Prostate gland (tissue), 2 donors: ENCODE results near the gene BARX1.

Experiments
- POLR2A ChIP-seq: fragments of 450-650 bp; IDR thresholded peaks from one replicate; pipeline ENCODE4 v1.6.1; 2016; ENCODE audit warnings: antibody characterized with exemption, mild to moderate bottlenecking
- POLR2AphosphoS5 ChIP-seq: sonication (generic); formaldehyde crosslinking; IDR thresholded peaks from one replicate; pipeline ENCODE4 v1.6.1; 2017; ENCODE audit warnings: antibody characterized with exemption
- TF ChIP-seq, protein P1 (sequence below), 4 experiments: fragments of 200-600 bp in 2 of 4; fragments of 450-650 bp in 2 of 4; sonication (generic) in 2 of 4; IDR thresholded peaks; 1 replicate in 3 of 4; 2 replicates in 1 of 4; pipeline ENCODE4 v1.5.1; 2016 to 2019; ENCODE audit warnings: antibody characterized with exemption in 4 of 4, mild to moderate bottlenecking in 2 of 4, moderate library complexity in 2 of 4

- TF ChIP-seq POLR2AphosphoS5 = no peak
- TF ChIP-seq, protein P1, sequence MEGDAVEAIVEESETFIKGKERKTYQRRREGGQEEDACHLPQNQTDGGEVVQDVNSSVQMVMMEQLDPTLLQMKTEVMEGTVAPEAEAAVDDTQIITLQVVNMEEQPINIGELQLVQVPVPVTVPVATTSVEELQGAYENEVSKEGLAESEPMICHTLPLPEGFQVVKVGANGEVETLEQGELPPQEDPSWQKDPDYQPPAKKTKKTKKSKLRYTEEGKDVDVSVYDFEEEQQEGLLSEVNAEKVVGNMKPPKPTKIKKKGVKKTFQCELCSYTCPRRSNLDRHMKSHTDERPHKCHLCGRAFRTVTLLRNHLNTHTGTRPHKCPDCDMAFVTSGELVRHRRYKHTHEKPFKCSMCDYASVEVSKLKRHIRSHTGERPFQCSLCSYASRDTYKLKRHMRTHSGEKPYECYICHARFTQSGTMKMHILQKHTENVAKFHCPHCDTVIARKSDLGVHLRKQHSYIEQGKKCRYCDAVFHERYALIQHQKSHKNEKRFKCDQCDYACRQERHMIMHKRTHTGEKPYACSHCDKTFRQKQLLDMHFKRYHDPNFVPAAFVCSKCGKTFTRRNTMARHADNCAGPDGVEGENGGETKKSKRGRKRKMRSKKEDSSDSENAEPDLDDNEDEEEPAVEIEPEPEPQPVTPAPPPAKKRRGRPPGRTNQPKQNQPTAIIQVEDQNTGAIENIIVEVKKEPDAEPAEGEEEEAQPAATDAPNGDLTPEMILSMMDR (IDR thresholded peaks at IDR 0.05) = no peak
- no peak for TF ChIP-seq POLR2A
These were observed 52.1 kb downstream of the BARX1 start for GRCh38 chr9:93902780-93903655.
